ENCODE data around the gene SNRPE. TPM values are rescaled to one million over a fixed set of nuclear protein-coding genes. Genes with fewer than 3 reads are reported as not detected.

SNRPE gene
- total and polyA plus RNA-seq, 2 of the 13 experiments (the other 11 are each of a cell fraction or from before 2014, with no cell fraction given): 146 to 281 TPM

DNA sequence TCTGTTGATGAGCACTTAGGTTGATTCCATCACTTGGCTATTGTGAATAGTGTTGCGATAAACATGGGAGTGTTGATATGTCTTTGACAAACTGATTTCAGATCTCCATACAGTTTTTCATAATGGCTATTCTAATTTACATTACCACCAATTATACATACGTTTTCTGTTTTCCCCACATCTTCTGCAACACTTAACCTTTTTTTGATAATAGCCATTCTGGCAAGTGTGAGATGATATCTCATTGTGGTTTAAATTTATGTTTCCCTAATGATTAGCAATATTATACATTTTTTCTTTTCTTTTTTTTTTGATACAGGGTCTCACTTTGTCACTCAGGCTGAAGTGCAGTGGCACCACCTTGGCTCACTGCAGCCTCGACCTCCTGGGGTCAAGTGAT, 17.0 kb downstream of the SNRPE start:
- ChIA-PET CTCF (ENCODE audit: low intra/inter-chr PET ratio, low total read pairs) (no interaction called here), POLR2A (no interaction called here)
- ATAC-seq (no peak), DNase-seq (ENCODE audit: low spot score) (no peak), FAIRE-seq (no peak)
- Histone ChIP-seq H3K4me3 (replicated peaks in 1 of 3; ENCODE audit: insufficient read depth in 1 of 3, low read depth in 2 of 3, low read length in 3 of 3) (no peak overlapping the region), H3K9me3 (ENCODE audit: low read length) (no peaks in the 10 kb centered on the region), H3K4me2 (ENCODE audit: low read depth, low read length) (no peak overlapping the region), H3K36me3 (replicated peaks in 1 of 2; ENCODE audit: control insufficient read depth in 1 of 2, insufficient read depth in 2 of 2, low read length in 2 of 2) (0 out of 5 replicates have a peak, but pooled peaks cover 0 to 1% of the 10 kb centered on the region in 2 experiments), H3K27ac (ENCODE audit: extremely low read length, insufficient read depth, low read length) (no peak overlapping the region), H3K79me2 (ENCODE audit: insufficient read depth, low read length) (no peaks in the 10 kb centered on the region), H4K20me1 (ENCODE audit: insufficient read depth, low read length) (no peaks in the 10 kb centered on the region), H3K4me1 (ENCODE audit: insufficient read depth, low read length) (no peaks in the 10 kb centered on the region), H2AFZ (ENCODE audit: low read length) (no peak overlapping the region), H3K27me3 (ENCODE audit: control insufficient read depth in 1 of 2, insufficient read depth in 2 of 2, low read length in 2 of 2) (no peaks in the 10 kb centered on the region), H3K9ac (ENCODE audit: insufficient read depth, low read depth, low read length) (no peak overlapping the region)
- intact Hi-C loops (cut with micrococcal nuclease; ENCODE audit: unreplicated experiment) (no loop called here), in situ Hi-C loops (cut with HindIII; ENCODE audit: extremely low pct_ligation_motif_present, low pct_unique_long_range_greater_than_20kb) (no loop called here)
- no peak for TF ChIP-seq ZNF850 (CRISPR knock-in tag; conservative IDR thresholded peaks at IDR 0.05)
- WGBS (ENCODE audit: low lambda C conversion rate): 69% methylated on average over 3 of the region's 3 CpGs
- no TSS peak for BruUV-seq (replicated peaks)

DNA sequence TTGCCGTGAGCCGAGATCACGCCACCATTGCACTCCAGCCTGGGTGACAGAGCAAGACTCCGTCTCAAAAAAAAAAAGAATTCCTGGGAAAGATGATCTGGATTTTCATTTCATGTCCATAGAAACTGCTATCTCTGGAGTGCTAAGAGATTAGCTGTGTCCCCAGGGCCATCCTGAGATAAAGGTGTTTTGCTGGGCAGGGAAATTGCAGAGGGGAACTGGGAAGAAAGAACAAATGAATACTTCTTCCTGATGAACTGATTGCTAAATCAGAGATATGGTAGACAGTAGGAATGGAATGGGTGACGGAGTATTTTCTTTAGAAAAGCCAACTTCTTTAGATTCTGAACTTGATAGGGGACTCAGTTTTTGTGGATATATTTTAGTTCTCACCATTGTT, 19.2 kb downstream of the SNRPE start:
- no TSS peak for BruUV-seq (replicated peaks)
- no peak overlapping the region for H2AFZ ChIP-seq (ENCODE audit: low read length)
- H3K27ac ChIP-seq (ENCODE audit: extremely low read length, insufficient read depth, low read length): no peak overlapping the region
- no peak overlapping the region for H3K4me3 ChIP-seq (replicated peaks in 1 of 3; ENCODE audit: insufficient read depth in 1 of 3, low read depth in 2 of 3, low read length in 3 of 3)
- 88% methylated on average over 5 of the region's 5 CpGs for WGBS (ENCODE audit: low lambda C conversion rate)
- POLR2A ChIA-PET: no interaction called here
- CTCF ChIA-PET (ENCODE audit: low intra/inter-chr PET ratio, low total read pairs): no interaction called here
- no peaks in the 10 kb centered on the region for H3K27me3 ChIP-seq (ENCODE audit: control insufficient read depth in 1 of 2, insufficient read depth in 2 of 2, low read length in 2 of 2)
- no peak overlapping the region for H3K4me2 ChIP-seq (ENCODE audit: low read depth, low read length)
- H3K9ac ChIP-seq (ENCODE audit: insufficient read depth, low read depth, low read length): no peak overlapping the region
- H3K79me2 ChIP-seq (ENCODE audit: insufficient read depth, low read length): no peaks in the 10 kb centered on the region
- ATAC-seq (no peak), DNase-seq (ENCODE audit: low spot score) (no peak), FAIRE-seq (no peak)
- H4K20me1 ChIP-seq (ENCODE audit: insufficient read depth, low read length): no peaks in the 10 kb centered on the region
- in situ Hi-C loops (cut with HindIII; ENCODE audit: extremely low pct_ligation_motif_present, low pct_unique_long_range_greater_than_20kb): no loop called here
- H3K4me1 ChIP-seq (ENCODE audit: insufficient read depth, low read length): no peaks in the 10 kb centered on the region
- H3K36me3 ChIP-seq (replicated peaks in 1 of 2; ENCODE audit: control insufficient read depth in 1 of 2, insufficient read depth in 2 of 2, low read length in 2 of 2): no peaks in the 10 kb centered on the region
- intact Hi-C loops (cut with micrococcal nuclease; ENCODE audit: unreplicated experiment): no loop called here
- no peaks in the 10 kb centered on the region for H3K9me3 ChIP-seq (ENCODE audit: low read length)
- TF ChIP-seq ZNF30 (CRISPR knock-in tag; IDR thresholded peaks at IDR 0.05) (no peak), GZF1 (CRISPR knock-in tag; IDR thresholded peaks at IDR 0.05) (no peak)
- TF ChIP-seq, protein P1, sequence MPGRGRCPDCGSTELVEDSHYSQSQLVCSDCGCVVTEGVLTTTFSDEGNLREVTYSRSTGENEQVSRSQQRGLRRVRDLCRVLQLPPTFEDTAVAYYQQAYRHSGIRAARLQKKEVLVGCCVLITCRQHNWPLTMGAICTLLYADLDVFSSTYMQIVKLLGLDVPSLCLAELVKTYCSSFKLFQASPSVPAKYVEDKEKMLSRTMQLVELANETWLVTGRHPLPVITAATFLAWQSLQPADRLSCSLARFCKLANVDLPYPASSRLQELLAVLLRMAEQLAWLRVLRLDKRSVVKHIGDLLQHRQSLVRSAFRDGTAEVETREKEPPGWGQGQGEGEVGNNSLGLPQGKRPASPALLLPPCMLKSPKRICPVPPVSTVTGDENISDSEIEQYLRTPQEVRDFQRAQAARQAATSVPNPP (CRISPR knock-in tag; IDR thresholded peaks at IDR 0.05): no peak

All from HepG2 (cell line).